Gastroesophageal sphincter (tissue), 3 donors: ENCODE results near the gene SPTB.

Experiments
- EP300 ChIP-seq: sonication (generic); formaldehyde crosslinking; IDR thresholded peaks from one replicate; pipeline ENCODE4 v1.6.1; 2017; ENCODE audit warnings: antibody characterized with exemption, mild to moderate bottlenecking
- POLR2A ChIP-seq, 2 donors: fragments of 450-650 bp; IDR thresholded peaks; one replicate each; pipeline ENCODE4 v1.6.1; 2017; ENCODE audit warnings: antibody characterized with exemption in 2 of 2, mild to moderate bottlenecking in 2 of 2, moderate library complexity in 1 of 2
- TF ChIP-seq, protein P1 (sequence below), 4 experiments: fragments of 200-600 bp in 2 of 4; fragments of 450-650 bp in 2 of 4; sonication (generic) in 1 of 4; IDR thresholded peaks; one replicate each; pipeline ENCODE4 v1.5.1; 2017 to 2019; ENCODE audit warnings: antibody characterized with exemption in 4 of 4, mild to moderate bottlenecking in 2 of 4, moderate library complexity in 2 of 4

DNA sequence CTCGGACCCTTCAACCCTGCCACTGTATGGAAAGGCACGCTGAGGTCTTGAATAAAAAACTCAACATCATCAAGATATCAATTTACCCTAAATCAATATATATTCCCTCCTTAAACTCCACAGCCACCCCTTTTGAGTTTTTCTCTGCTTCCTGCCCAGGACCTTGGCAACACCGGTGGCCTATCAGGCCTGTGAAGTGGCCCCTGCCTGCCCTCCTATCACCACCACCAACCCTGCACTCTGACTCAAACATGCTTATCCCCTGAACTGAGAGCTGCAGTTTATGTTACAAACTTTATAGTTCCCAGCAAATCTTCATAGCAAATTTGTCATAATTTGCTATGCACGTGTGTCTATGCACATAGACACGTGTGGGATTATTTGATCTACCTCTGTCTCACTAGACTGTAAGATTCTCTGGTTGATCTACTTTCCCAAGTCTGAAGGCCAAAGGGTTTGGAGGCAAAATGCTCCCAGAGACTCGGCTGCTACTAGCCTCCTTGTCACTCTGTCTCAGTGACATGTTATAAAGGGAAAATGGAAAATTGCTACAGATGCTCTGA is 63.4 kb downstream of the SPTB start:
- TF ChIP-seq, protein P1, sequence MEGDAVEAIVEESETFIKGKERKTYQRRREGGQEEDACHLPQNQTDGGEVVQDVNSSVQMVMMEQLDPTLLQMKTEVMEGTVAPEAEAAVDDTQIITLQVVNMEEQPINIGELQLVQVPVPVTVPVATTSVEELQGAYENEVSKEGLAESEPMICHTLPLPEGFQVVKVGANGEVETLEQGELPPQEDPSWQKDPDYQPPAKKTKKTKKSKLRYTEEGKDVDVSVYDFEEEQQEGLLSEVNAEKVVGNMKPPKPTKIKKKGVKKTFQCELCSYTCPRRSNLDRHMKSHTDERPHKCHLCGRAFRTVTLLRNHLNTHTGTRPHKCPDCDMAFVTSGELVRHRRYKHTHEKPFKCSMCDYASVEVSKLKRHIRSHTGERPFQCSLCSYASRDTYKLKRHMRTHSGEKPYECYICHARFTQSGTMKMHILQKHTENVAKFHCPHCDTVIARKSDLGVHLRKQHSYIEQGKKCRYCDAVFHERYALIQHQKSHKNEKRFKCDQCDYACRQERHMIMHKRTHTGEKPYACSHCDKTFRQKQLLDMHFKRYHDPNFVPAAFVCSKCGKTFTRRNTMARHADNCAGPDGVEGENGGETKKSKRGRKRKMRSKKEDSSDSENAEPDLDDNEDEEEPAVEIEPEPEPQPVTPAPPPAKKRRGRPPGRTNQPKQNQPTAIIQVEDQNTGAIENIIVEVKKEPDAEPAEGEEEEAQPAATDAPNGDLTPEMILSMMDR (IDR thresholded peaks at IDR 0.05) = no peak
- TF ChIP-seq EP300 = no peak
- TF ChIP-seq POLR2A (IDR thresholded peaks at IDR 0.05) = no peak
